GM19240 (cell line): ENCODE results near the gene MICALL2.
"Not testable (repeated sequence)": the region's sequence is repeated elsewhere in the genome, so short reads cannot be mapped to it uniquely, and the experiment has no call there.

ENCODE experiments used
- DNase-seq: peaks from one replicate; pipeline ENCODE4 v3.0.0; 2011; ENCODE audit warnings: low spot score; ENCODE audit not compliant: insufficient read length

MICALL2 gene

DNA sequence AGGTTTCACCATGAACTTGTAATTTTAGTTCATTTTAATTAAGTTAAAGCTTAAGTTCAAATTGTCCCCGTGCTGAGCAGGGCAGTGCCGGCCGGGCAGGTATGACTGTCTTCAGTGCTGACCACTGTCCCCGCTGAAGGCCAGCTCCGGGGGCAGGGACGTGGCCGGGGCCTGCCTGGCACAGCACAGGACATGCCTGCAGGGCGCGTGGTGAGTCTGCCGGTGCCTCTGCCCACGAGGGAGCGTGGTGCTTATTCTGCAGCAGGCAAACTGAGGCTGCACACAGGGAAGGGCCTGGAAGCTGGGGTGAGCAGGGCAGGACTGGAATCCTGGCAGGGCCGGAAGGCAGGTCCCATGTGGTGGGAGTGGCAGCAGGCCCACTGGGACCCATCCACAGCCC lies 9.8 kb downstream of the MICALL2 start:
- no peak for DNase-seq

DNA sequence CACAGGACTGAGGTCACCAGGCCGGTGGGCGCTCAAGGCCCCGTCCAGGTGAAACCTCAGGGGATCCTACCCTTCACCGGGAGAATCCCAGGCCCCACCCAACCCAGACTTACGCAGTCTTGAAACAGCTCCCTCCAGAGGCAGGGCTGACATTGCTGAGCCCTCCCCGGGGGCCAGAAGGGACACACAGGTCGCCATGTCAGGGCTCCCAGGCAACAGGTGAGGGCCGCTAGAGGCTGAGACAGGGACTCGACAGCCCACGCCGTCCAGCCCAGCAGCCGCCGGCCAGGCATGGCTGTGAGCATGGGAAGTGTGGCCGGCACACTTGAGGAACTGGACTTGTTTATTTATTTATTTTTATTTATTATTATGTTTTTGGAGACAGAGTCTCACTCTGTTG lies 10.3 kb downstream of the MICALL2 start:
- no peak for DNase-seq

DNA sequence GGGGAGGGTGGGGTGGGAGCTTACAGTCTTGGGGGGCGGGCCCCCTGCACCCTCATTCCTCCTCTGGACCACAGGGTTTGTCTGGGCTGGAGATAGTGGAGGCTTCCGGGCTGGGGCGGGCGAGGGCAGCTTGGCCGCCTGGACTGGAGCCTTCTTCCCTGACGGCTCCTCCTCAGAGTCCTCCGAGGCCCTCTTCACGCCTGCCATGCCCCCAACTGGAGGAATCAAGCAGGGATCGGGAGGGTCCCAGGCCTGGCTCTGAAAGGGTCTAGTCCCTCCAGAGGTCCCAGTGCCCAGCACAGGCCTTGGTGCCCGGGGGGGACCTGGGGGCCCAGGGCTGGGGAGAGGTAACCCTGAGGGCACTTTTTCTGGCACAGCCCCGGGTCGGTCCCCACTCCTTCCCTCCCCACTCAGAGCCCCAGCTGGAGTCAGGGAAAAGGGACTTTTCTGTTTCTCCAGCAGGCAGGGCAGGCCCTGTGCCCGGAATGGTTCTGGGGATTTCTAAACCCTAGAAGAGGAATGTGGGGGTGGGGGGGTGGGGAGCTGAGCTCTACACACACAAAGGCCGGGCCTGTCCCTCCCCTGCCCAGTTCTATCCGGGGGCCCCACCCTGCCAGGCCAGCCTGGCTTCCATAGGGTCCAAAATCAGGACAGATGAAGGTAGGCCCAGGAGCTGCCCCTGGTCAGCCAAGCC lies 11.6 kb downstream of the MICALL2 start:
- DNase-seq: no peak

DNA sequence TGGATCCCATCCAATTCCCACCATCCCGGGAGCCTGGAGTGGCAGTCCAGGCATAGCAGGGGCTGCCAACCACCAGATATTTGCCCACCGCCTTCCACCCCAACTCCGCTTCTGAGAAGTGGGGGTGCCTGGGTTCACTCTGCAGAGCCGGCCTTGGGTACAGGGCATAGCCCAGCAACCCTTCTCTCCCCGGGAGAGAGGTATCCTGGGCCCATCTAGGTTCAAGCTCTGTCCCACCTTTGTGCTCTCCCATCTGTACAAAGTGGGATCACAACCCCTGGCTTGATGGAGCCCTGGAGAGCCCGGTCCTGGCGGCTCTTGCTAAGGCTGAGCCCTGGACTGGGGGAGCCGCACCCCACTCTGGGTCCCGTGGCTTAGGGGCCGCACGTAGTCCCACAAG lies 12.2 kb downstream of the MICALL2 start:
- no peak for DNase-seq

DNA sequence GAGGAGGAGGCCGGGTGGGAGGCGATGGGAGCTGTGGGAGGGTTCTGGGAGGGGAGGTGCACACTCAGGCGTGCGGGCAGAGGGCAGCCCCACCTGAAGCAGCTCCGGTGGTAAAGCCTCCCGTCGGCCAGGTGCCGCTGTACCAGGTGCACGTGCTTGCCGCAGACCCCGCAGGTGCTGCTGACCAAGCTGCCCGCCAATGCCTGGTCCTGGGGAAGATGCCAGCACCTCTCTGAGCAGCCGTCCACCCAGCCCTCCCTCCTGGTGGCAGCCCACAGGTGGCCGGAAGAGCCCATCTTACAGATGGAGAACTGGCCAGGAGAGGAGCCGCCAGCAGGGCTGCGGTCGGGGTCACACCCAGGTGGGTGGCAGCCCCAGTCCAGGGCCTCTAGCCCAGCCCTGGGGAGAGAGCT lies 12.6 kb downstream of the MICALL2 start:
- DNase-seq: no peak

DNA sequence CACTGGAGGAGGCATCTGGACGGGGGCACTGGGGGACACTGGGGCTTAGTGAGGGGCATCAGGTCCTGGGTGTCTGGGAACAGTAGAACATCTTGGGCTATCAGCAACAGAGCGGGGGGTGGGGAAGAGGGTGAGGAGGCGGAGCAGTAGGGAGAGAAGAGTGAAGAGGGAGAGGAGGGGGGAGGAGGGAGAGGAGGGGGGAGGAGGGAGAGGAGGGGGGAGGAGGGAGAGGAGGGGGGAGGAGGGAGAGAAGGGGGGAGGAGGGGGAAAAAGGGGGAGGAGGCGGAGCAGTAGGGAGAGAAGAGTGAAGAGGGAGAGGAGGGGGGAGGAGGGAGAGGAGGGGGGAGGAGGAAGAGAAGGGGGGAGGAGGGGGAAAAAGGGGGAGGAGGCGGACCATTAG lies 13.2 kb downstream of the MICALL2 start:
- not testable (repeated sequence) for DNase-seq

DNA sequence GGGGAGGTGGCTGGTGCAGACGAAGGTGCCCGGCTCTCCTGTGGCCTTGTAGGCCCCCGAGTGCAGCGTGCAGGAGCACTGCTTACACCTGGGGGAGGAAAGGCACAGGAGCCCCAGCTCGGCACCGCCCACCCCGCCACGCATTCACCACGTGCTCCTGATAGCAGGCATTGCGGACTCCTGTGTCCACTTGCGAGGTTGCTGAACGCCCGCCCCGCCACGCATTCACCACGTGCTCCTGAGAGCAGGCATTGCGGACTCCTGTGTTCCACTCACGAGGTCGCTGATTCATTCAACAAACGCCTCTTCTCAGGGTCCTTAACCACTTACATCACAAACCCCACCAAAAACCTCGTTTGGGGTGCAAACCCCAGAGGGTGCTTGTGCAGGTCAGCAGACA lies 13.9 kb downstream of the MICALL2 start:
- DNase-seq: no peak

DNA sequence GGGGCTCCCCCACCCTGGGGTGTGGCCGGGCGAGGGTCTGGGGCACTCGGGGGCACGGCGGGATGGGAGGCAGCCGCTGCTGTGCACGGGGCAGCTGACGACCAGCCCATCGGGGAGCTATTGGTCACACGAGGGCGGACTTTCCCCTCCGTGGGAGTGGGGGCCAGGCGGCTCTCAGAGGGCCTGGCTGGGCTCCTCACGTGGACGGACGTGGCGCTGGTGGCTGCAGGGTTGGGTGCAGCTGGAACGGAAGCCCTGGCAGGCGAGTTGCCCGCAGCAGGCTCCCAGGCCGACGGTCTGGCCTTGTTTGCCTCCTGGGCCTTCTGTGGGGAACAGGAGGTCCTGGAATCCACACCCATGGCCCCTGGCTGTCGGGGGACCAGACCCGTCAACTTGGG lies 14.3 kb downstream of the MICALL2 start:
- no peak for DNase-seq

DNA sequence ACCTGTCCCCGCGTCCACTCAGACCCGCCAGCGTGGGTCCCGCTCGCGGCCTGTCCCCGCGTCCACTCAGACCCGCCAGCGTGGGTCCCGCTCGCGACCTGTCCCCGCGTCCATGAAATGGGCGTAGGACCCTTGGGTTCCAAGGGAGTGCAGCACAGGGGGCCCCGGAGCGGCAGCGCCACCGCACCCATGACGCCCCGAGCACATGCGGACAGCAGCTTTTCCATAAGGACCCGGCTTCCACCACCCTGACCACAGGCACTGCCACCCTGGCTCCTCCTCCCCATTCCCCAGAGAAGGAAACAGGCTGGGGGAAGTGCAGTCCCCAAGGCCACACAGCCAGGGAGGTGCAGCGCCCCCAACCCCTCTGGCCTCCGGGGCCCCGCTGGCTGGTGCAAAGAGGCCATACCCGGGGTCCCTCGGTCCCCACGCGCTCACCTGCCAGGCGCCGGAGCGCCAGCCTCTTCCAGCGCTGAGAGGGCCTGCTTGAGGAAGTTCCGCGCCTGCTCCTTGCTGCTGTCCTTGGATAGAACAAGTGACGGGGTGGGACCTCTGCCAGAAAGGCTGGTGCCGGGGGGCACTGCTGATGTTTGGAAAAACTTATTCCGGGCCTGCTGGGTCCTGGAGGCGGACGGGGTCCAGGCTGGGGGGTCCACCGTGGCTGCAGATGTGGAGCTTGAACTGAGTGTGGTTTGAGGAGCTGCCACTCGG lies 14.9 kb downstream of the MICALL2 start:
- no peak for DNase-seq

DNA sequence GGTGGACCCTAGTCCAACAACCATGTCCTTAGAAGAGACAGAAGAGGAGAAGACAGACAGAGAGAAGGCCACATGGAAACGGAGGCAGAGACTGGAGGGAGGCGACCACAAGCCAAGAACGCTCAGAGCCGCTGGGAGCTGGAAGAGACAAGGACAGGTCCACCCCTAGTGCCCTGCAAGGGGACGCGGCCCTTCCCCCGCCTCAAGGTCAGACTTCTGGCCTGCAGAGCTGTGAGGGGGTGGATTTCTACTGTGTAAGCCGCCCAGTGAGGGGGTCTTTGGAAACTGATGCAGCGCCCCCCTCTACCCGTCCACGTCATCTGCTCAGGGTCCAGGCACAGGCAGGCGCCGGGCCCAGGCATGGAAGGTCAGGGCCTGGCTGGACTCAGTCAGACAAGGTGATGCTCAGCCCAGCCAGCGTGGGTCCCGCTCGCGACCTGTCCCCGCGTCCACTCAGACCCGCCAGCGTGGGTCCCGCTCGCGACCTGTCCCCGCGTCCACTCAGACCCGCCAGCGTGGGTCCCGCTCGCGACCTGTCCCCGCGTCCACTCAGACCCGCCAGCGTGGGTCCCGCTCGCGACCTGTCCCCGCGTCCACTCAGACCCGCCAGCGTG lies 15.6 kb downstream of the MICALL2 start:
- DNase-seq: not testable (repeated sequence)

DNA sequence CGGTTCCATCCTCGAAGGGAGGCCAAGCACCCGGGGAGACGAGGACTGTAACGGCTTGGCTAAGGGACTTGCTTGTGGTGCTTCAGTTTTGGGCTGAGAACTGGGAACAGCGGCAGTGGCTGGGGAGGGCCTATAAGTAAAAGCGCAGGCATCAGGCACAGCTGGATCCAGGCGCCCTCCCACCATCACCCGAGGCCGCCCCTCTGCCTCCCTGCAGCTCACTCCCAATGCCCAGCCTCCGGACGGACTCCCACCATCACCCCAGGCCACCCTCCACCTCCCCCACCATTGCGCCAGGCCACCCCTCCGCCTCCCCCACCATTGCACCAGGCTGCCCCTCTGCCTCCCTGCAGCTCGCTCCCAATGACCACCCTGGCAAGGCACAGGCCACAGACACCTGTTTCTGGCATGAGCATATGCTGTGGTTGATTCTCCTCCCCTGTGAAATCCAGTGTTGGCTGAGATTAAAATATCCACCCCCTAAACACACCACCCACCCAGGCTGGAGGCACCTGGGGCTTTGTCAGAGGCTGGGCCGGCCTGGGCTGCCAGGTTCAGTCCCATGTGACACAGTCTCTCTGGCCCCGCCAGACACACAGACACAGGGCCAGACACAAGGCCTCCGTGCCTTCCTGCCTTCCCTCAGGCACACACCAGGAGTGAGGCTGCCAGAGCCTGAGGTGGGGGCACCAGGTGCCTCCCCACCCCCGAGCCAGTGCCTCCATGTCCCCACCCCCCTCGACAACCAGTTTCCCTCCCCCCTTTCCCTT lies 16.7 kb downstream of the MICALL2 start:
- DNase-seq: no peak

DNA sequence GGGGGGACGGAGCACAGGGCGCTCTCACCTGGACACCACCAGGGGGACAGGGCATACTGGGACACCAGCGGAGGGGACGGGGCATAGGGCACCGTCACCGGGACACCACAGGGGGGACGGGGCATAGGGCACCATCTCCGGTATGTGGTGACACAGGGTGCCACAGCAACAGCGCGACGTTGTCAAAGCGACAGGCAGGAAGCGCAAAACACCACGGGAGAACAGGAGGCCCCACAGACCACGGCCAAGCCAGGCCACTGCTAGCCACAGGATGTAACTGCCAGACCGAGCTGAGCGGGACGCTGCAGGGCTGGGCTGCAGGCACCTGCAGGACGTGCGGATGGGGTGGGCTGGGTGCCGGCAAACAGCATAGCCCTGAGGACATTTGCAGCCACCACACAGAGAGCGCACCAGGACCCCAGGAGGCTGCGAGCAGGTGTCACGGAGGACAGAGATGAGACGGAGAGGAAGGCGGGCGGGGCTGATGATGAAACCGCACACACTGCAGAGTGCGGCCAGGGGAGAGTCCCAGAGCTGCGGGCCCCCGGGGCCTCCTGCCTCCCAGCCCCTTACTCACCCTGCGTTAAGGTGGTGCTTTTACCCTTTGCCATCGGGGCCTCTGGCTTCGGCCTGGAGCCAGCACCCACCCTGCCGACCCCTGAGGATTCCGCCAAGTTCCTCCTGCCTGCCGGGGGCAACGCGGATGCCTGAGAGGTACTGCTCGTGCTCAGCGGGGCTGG lies 17.5 kb downstream of the MICALL2 start:
- DNase-seq: no peak

DNA sequence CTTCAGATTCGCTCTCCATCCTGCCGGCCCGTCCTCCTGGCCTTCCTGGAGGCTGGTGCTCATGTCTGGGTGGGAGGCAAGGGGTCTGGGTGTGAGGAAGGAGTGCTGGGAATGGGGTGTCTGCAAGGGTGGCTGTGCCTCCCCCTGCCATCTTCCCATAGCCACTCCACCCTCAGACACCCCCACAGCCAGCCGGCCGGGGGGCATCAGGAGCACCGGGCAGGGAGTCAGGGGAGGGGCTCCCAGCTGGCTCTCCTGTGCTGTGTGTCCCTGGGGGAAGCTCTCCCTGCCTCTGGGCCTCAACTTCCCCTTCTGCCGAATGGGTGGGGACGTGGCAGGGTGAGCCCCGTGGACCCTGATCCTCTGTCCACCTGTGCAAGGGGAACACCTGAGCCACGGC lies 18.6 kb downstream of the MICALL2 start:
- no peak for DNase-seq

DNA sequence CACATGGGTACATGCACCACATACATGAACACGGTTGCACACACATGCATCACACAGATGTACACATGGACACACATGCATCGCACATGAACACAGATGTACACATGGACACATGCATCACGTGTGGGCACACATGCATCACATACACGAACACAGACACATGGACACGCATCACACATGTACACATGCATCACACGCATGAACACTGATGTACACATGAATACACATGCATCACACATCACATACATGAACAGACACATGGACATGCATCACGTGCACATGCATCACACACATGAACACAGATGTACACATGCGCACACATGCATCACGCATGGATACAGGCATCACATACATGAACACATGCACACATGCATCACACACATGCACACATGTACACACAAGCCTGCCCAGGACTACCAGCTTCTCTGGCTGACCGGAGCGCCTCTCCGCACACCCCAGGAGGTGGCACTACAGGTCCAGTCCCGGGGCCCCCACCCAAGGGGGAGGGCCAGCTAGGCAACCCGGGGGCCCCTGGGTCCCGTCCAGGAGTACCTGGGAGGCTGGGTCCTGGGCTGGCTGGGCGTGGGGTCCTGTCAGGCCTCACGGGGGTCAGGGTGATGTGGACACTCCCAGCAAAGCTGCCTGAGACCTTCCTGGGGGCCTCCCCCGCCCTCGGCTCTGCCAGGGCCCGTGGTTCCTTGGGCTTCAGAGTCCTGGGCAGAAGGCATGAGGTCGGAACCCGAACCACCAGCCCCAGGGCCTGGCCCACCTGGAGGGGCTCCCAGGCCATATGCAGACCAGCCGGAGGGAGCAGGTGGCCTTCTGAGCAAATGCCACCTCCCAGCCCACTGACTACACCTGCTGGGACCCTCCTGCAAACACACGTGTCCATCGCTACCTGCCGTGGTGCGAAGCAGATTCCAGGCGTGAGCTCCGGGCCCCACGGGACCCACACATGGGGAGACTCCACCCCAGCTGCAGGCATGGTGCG lies 19.6 kb downstream of the MICALL2 start:
- no peak for DNase-seq

DNA sequence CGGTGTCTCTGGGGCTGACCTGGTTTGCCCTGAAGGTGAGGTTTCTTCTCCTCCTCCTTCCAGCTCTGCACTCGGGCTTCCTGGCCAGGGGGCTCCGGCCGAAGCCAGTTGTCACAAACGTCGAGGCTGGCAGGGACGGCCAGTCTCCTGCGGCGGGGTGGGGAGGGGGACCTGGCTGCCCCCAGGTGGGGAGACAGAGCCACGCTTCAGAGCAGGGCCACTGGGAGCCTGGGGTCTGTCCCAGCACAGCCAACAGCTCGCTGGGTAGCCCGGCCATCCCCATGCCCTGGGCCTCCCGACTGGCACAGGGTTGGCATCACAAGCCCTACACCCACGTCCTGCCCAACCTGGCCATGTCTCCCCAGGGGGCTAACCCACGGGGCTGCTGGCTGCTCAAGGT lies 20.4 kb downstream of the MICALL2 start:
- no peak for DNase-seq

DNA sequence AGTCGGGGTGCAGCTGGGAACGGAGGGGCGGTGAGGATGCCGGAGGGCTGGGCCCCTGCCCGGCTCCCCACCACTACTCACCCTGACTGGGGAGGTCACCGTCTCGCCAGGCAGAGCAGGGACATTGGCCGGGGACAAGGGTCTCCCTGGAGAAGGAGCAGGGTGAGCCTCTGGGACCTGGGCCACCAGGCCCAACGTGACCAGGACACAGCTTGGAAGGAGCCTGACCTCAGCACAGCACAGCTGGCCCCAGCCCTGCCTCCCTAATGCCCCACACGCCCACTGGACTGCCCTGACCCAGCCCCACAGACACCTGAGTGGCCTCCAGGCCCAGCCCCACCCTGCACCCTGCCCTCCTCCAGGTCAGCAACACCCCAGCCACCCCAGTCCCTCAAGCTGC lies 21.1 kb downstream of the MICALL2 start:
- DNase-seq: no peak

DNA sequence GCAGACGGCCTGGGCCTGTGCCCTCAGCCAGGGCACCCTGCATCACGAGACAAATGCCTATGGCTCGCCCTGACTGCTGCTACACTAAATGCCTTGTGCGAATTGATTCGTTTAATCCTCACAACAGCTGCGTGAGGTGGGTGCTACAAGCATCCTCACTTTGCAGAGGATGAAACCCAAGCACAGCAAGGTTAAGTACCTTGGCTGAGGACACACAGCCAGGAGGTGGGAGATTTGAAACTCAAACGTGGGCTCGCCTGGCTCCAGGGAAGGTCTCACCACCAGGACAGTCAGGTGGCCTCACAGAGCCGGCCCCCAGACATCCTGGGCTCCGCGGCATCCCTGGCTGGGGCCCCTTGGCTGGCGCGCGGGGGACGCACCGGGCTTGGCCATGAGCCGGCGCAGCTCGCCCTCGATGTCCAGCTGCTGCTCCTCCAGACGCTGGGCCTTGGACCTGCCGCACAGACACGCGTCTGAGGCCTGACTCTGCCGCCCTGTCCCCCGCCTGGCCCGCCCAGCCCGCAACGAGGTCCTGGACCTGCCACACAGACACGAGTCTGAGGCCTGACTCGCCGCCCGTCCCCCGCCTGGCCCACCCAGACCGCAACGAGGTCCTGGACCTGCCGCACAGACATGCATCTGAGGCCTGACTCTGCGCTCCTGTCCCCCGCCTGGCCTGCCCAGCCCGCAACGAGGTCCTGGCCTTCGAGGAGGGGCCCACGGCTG lies 22.0 kb downstream of the MICALL2 start:
- no peak for DNase-seq

DNA sequence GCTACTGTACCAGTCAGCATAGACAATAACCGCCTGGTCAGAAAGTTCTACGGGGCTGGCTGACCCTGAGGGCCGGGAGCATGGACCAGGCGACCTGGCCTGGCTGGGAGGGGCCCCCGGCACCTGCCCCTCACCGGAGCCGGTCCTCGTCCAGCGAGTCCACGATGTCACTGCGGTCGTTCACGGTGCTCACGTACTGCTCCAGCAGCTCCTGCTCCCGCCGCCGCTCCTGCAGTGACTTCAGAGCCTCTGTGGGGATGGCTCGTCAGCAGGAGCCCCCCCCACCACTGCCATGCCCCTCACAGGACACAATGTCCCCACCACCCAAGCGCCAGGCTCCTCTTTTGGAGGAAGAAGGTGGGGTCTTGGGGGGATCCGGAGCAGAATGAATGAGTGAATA lies 22.7 kb downstream of the MICALL2 start:
- DNase-seq: no peak

DNA sequence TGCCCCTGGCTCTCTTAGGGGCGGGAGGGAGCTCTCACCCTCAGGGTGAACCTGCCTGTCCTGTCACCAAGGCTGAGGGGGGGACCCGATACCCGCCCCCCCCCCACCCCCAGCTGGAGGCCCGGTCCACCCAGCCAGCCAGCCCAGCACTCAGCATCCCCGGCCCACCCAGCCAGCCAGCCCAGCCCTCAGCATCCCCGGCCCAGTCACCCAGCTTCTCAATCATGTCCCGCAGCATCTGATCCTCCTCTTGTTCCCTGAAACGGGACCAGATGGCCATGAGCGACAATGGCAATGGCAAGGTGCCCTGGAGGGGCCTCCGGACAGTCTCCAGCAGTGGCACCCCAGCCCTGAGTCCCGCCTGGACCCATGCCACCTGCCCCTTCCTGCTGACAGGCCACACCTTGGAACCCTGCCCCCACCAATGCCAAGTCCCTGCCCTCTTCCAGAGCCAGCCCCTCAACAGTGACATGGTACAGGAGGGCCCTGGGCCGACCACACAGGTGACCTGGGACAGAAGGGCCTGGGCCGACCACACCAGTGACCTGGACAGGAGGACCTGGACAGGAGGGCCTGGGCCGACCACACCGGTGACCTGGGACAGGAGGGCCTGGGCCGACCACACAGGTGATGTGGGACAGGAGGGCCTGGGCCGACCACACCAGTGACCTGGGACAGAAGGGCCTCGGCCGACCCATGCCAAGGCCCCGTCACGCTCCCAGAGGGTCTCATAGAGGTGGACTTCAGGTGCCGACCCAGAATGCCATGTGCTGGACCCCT lies 24.2 kb downstream of the MICALL2 start:
- no peak for DNase-seq
